B cell (primary cell): ENCODE measurements around the gene NEDD4. TPM values are rescaled to one million over a fixed set of nuclear protein-coding genes. Genes with fewer than 3 reads are reported as not detected.

Experiments
- ATAC-seq: fragments of 200-7000 bp; cut with Tn5 transposase; one replicate; pipeline ENCODE4 v1.10.0; 2021; ENCODE audit warnings: low read depth, mild to moderate bottlenecking, moderate number of reproducible peaks, moderate library complexity
- CTCF ChIA-PET: fragments of 350-600 bp; sonication (Branson Sonifier 250); formaldehyde crosslinking; loops from one replicate; lab custom pipeline; 2021; ENCODE audit warnings: antibody characterized with exemption, inconsistent platforms; lab: Charles Lee
- POLR2A ChIA-PET: fragments of 350-600 bp; sonication (Branson Sonifier 250); formaldehyde crosslinking; loops from one replicate; lab custom pipeline; 2021; ENCODE audit warnings: antibody characterized with exemption; lab: Charles Lee
- DNase-seq: peaks from one replicate; pipeline ENCODE4 v3.0.0; 2013
- H2AFZ ChIP-seq: 2 replicates; pipeline ENCODE4 v1.6.1; 2012; ENCODE audit warnings: mild to moderate bottlenecking, low read depth, low read length; ENCODE audit not compliant: insufficient read depth, poor library complexity, severe bottlenecking
- H3K27ac ChIP-seq, 2 donors: 1 replicate in 1 of 2; 2 replicates in 1 of 2; pipeline ENCODE4 v1.5.1; 2012 to 2013; ENCODE audit warnings: low read length in 2 of 2, mild to moderate bottlenecking in 2 of 2, moderate library complexity in 1 of 2
- H3K27me3 ChIP-seq, 4 experiments: fragments of 200-600 bp in 1 of 4; sonication (generic) in 1 of 4; replicated peaks in 1 of 4; 1 replicate in 2 of 4; 2 replicates in 2 of 4; pipeline versions ENCODE4 v1.6.1 to v1.7.0; 2013 to 2016; ENCODE audit warnings: low read length in 3 of 4, mild to moderate bottlenecking in 2 of 4, mixed read lengths in 1 of 4, moderate library complexity in 1 of 4; ENCODE audit not compliant: insufficient read depth in 4 of 4, control insufficient read depth in 3 of 4; ENCODE audit errors: control extremely low read depth in 1 of 4
- H3K36me3 ChIP-seq, 2 experiments: replicated peaks in 1 of 2; 1 replicate in 1 of 2; 2 replicates in 1 of 2; pipeline versions ENCODE4 v1.6.1 to v1.7.1; 2013; ENCODE audit warnings: low read length in 1 of 2; ENCODE audit not compliant: insufficient read depth in 2 of 2, control insufficient read depth in 1 of 2; ENCODE audit errors: control extremely low read depth in 1 of 2, extremely low read depth in 1 of 2
- H3K4me1 ChIP-seq, 2 donors: fragments of 200-600 bp in 1 of 2; sonication (generic) in 1 of 2; 1 replicate in 1 of 2; 2 replicates in 1 of 2; pipeline versions ENCODE4 v1.5.1 to v1.6.1; 2013 to 2017; ENCODE audit warnings: low read length in 2 of 2; ENCODE audit not compliant: control insufficient read depth in 2 of 2, insufficient read depth in 2 of 2
- H3K4me2 ChIP-seq: replicated peaks from 2 replicates; pipeline ENCODE3; 2012; ENCODE audit warnings: mild to moderate bottlenecking, low read depth, low read length; ENCODE audit not compliant: poor library complexity, severe bottlenecking
- H3K4me3 ChIP-seq, 5 experiments: fragments of 200-600 bp in 1 of 5; sonication (generic) in 1 of 5; 1 replicate in 3 of 5; 2 replicates in 2 of 5; pipeline versions ENCODE4 v1.5.1 to v1.7.0; 2011 to 2016; ENCODE audit warnings: low read length in 4 of 5, mild to moderate bottlenecking in 4 of 5, low read depth in 2 of 5, control low read depth in 1 of 5, moderate library complexity in 1 of 5; ENCODE audit not compliant: insufficient read depth in 1 of 5; ENCODE audit errors: control extremely low read depth in 1 of 5, extremely low read depth in 1 of 5
- H3K79me2 ChIP-seq: fragments of 200-600 bp; sonication (generic); one replicate; pipeline ENCODE4 v1.6.0; 2016; ENCODE audit warnings: low read length; ENCODE audit not compliant: control insufficient read depth, insufficient read depth
- H3K9ac ChIP-seq: fragments of 200-600 bp; sonication (generic); 2 replicates; pipeline ENCODE4 v1.6.1; 2017; ENCODE audit warnings: mild to moderate bottlenecking, low read length, moderate library complexity
- H3K9me3 ChIP-seq, 3 donors: one replicate each; pipeline versions ENCODE4 v1.6.1 to v1.7.1; 2013; ENCODE audit warnings: low read length in 2 of 3; ENCODE audit not compliant: control insufficient read depth in 2 of 3, insufficient read depth in 1 of 3; ENCODE audit errors: control extremely low read depth in 1 of 3
- H4K20me1 ChIP-seq: 2 replicates; pipeline ENCODE4 v1.6.0; 2012; ENCODE audit warnings: mild to moderate bottlenecking, low read length; ENCODE audit not compliant: insufficient read depth, control insufficient read depth, poor library complexity, severe bottlenecking
- H3K27ac Mint-ChIP-seq: one replicate; pipeline ENCODE4 v1.8.0; 2021; ENCODE audit warnings: mixed read lengths
- H3K27me3 Mint-ChIP-seq: one replicate; pipeline ENCODE4 v1.8.0; 2021; ENCODE audit warnings: mixed read lengths
- H3K4me1 Mint-ChIP-seq: one replicate; pipeline ENCODE4 v1.8.0; 2021; ENCODE audit warnings: mixed read lengths
- H3K4me3 Mint-ChIP-seq: one replicate; pipeline ENCODE4 v1.8.0; 2021; ENCODE audit warnings: mixed read lengths
- H3K9me3 Mint-ChIP-seq: one replicate; pipeline ENCODE4 v1.8.0; 2022; ENCODE audit warnings: mixed read lengths; ENCODE audit not compliant: insufficient read depth
- CTCF ChIP-seq: fragments of 200-600 bp; IDR thresholded peaks from one replicate; pipeline ENCODE4 v1.8.0; 2022; ENCODE audit warnings: antibody characterized with exemption, mild to moderate bottlenecking
- EZH2 ChIP-seq: IDR thresholded peaks from 2 replicates; pipeline ENCODE4 v1.6.1; 2012; ENCODE audit warnings: borderline replicate concordance, low read depth, mild to moderate bottlenecking, moderate library complexity, low read length; ENCODE audit not compliant: insufficient read depth, poor library complexity, severe bottlenecking
- WGBS: methylation state at CpG from one replicate; pipeline ENCODE4 v1.1.5; 2013; ENCODE audit warnings: missing lambda C conversion rate; ENCODE audit not compliant: insufficient coverage; 5-methylcytosine and 5-hydroxymethylcytosine counted together
- intact Hi-C: fragments of 100-400 bp; cut with micrococcal nuclease; formaldehyde crosslinking; loops from one replicate; pipeline ENCODE4 v1.10.0; 2022
- polyA plus RNA-seq: library from polyadenylated mRNA; depleted of rRNA; stranded (reverse); fragments of >200 nt; gene quantifications from 2 replicates; pipeline ENCODE4 v1.2.3, GENCODE V29; 2012
- total RNA-seq, 2 donors: library from RNA; stranded (reverse); fragments of 120-200 nt in 1 of 2; gene quantifications; 1 replicate in 1 of 2; 2 replicates in 1 of 2; pipeline versions ENCODE4 v1.2.3 to v1.2.4, GENCODE V29; 2013 to 2022

NEDD4 gene
- total and polyA plus RNA-seq, 2 donors (not counting 1 experiment from before 2014, with no cell fraction given) = 0.03 to 2.3 TPM

DNA sequence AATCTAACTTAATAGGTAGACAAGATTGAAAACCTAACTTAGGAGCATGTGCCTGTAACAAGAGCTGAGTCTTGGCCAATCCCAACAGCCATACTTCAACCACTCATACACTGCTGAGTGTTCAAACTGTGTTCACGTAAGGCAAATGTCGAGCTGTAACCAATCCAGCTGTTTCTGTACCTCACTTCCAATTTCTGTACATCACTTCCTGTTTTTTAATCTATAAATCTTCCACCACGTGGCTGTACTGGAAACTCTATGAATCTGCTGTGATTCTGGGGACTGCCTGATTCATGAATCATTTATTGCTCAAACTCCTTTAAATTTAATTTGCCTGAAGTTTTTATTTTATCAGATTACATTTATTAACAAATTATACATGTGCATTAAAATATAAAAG is 44.6 kb upstream of the NEDD4 start:
- no peak for ATAC-seq
- ChIA-PET POLR2A (no interaction called here), CTCF (no interaction called here)
- Histone ChIP-seq H4K20me1 (no peaks in the 10 kb centered on the region), H2AFZ (peak overlapping the region; percentile 33), H3K4me3 (no peak overlapping the region), H3K27ac (no peak overlapping the region), H3K9ac (no peak overlapping the region), H3K4me1 (no peaks in the 10 kb centered on the region), H3K79me2 (no peaks in the 10 kb centered on the region), H3K9me3 (no peaks in the 10 kb centered on the region), H3K36me3 (no peaks in the 10 kb centered on the region), H3K27me3 (no peaks in the 10 kb centered on the region), H3K4me2 (no peak overlapping the region)
- Mint-ChIP-seq H3K27me3 (peaks cover 4% of the 10 kb centered on the region), H3K4me3 (no peak overlapping the region), H3K27ac (no peak overlapping the region), H3K4me1 (peaks cover 8% of the 10 kb centered on the region), H3K9me3 (no peaks in the 10 kb centered on the region)
- no peak for DNase-seq
- TF ChIP-seq CTCF (no peak), EZH2 (no peak)
- 36% methylated on average over 2 of the region's 3 CpGs for WGBS
- intact Hi-C loops = no loop called here

GRCh38 chr15:56036546-56037067 is 43.2 kb upstream of the NEDD4 start:
- Histone ChIP-seq H3K27ac (no peak overlapping the region), H3K79me2 (no peaks in the 10 kb centered on the region), H2AFZ (no peak overlapping the region), H3K4me3 (no peak overlapping the region), H3K9me3 (no peaks in the 10 kb centered on the region), H4K20me1 (no peaks in the 10 kb centered on the region), H3K9ac (no peak overlapping the region), H3K36me3 (no peaks in the 10 kb centered on the region), H3K27me3 (no peaks in the 10 kb centered on the region), H3K4me1 (no peaks in the 10 kb centered on the region), H3K4me2 (no peak overlapping the region)
- Mint-ChIP-seq H3K27ac (no peak overlapping the region), H3K27me3 (peaks cover 8% of the 10 kb centered on the region), H3K4me1 (peaks cover 6% of the 10 kb centered on the region), H3K4me3 (no peak overlapping the region), H3K9me3 (no peaks in the 10 kb centered on the region)
- TF ChIP-seq EZH2 (no peak), CTCF (no peak)
- WGBS = 97% methylated on average over 5 of the region's 5 CpGs
- DNase-seq = no peak
- CTCF ChIA-PET = no interaction called here
- POLR2A ChIA-PET = no interaction called here
- ATAC-seq = no peak
- intact Hi-C loops = no loop called here
